HepG2 (cell line): ENCODE data around the gene CASP5.

Source experiments
- EHMT2 ChIP-seq: fragments of 200-600 bp; sonication (generic); IDR thresholded peaks from 2 replicates; pipeline ENCODE4 v1.7.0; 2017; ENCODE audit warnings: antibody characterized with exemption, low read depth, low read length, borderline replicate concordance
- EZH2 ChIP-seq: conservative IDR thresholded peaks from 2 replicates; pipeline ENCODE4 v1.6.1; 2012; ENCODE audit warnings: mild to moderate bottlenecking, low read depth, low read length, moderate library complexity
- HNRNPH1 ChIP-seq: fragments of 200-400 bp; formaldehyde crosslinking; optimal IDR thresholded peaks from 2 replicates; pipeline ENCODE3; 2017; ENCODE audit warnings: mild to moderate bottlenecking, low read depth, low read length
- NFIC ChIP-seq: IDR thresholded peaks from 2 replicates; pipeline ENCODE4 v1.6.1; 2012; ENCODE audit warnings: mild to moderate bottlenecking, low read length, inconsistent platforms
- PAX8 ChIP-seq: sonication (generic); formaldehyde crosslinking; IDR thresholded peaks from 2 replicates; pipeline ENCODE4 v1.8.0; 2022; ENCODE audit warnings: mild to moderate bottlenecking, missing genetic modification reagents, borderline replicate concordance
- TF ChIP-seq, protein P1 (sequence below): IDR thresholded peaks from 2 replicates; pipeline ENCODE4 v1.6.1; 2016; ENCODE audit warnings: mild to moderate bottlenecking, missing biosample characterization, missing genetic modification reagents
- TF ChIP-seq, protein P2 (sequence below): sonication (generic); formaldehyde crosslinking; IDR thresholded peaks from 2 replicates; pipeline ENCODE4 v1.4.0; 2020; ENCODE audit warnings: missing genetic modification reagents
- TF ChIP-seq, protein P3 (sequence below): sonication (generic); formaldehyde crosslinking; IDR thresholded peaks from 2 replicates; pipeline ENCODE4 v1.5.0; 2020; ENCODE audit warnings: mild to moderate bottlenecking, missing genetic modification reagents, moderate library complexity

GRCh38 chr11:105034813-105035620 lies 12.0 kb upstream of the CASP5 start, which contains the start of gene CASP1:
- TF ChIP-seq EHMT2 = no peak
- no peak for TF ChIP-seq NFIC
- TF ChIP-seq, protein P1, sequence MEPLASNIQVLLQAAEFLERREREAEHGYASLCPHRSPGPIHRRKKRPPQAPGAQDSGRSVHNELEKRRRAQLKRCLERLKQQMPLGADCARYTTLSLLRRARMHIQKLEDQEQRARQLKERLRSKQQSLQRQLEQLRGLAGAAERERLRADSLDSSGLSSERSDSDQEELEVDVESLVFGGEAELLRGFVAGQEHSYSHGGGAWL (CRISPR knock-in tag) = no peak
- TF ChIP-seq EZH2 = no peak
- no peak for TF ChIP-seq PAX8 (CRISPR knock-in tag)
- TF ChIP-seq, protein P2, sequence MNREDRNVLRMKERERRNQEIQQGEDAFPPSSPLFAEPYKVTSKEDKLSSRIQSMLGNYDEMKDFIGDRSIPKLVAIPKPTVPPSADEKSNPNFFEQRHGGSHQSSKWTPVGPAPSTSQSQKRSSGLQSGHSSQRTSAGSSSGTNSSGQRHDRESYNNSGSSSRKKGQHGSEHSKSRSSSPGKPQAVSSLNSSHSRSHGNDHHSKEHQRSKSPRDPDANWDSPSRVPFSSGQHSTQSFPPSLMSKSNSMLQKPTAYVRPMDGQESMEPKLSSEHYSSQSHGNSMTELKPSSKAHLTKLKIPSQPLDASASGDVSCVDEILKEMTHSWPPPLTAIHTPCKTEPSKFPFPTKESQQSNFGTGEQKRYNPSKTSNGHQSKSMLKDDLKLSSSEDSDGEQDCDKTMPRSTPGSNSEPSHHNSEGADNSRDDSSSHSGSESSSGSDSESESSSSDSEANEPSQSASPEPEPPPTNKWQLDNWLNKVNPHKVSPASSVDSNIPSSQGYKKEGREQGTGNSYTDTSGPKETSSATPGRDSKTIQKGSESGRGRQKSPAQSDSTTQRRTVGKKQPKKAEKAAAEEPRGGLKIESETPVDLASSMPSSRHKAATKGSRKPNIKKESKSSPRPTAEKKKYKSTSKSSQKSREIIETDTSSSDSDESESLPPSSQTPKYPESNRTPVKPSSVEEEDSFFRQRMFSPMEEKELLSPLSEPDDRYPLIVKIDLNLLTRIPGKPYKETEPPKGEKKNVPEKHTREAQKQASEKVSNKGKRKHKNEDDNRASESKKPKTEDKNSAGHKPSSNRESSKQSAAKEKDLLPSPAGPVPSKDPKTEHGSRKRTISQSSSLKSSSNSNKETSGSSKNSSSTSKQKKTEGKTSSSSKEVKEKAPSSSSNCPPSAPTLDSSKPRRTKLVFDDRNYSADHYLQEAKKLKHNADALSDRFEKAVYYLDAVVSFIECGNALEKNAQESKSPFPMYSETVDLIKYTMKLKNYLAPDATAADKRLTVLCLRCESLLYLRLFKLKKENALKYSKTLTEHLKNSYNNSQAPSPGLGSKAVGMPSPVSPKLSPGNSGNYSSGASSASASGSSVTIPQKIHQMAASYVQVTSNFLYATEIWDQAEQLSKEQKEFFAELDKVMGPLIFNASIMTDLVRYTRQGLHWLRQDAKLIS = no peak
- TF ChIP-seq HNRNPH1 = no peak
- TF ChIP-seq, protein P3, sequence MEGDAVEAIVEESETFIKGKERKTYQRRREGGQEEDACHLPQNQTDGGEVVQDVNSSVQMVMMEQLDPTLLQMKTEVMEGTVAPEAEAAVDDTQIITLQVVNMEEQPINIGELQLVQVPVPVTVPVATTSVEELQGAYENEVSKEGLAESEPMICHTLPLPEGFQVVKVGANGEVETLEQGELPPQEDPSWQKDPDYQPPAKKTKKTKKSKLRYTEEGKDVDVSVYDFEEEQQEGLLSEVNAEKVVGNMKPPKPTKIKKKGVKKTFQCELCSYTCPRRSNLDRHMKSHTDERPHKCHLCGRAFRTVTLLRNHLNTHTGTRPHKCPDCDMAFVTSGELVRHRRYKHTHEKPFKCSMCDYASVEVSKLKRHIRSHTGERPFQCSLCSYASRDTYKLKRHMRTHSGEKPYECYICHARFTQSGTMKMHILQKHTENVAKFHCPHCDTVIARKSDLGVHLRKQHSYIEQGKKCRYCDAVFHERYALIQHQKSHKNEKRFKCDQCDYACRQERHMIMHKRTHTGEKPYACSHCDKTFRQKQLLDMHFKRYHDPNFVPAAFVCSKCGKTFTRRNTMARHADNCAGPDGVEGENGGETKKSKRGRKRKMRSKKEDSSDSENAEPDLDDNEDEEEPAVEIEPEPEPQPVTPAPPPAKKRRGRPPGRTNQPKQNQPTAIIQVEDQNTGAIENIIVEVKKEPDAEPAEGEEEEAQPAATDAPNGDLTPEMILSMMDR (CRISPR knock-in tag) = no peak
